Measurements from ENCODE around the gene GRIK3. TPM values are rescaled to one million over a fixed set of nuclear protein-coding genes. Genes with fewer than 3 reads are reported as not detected.

Gene GRIK3
- total RNA-seq, 1 experiment from 2014 or later, result 5.5 TPM

DNA sequence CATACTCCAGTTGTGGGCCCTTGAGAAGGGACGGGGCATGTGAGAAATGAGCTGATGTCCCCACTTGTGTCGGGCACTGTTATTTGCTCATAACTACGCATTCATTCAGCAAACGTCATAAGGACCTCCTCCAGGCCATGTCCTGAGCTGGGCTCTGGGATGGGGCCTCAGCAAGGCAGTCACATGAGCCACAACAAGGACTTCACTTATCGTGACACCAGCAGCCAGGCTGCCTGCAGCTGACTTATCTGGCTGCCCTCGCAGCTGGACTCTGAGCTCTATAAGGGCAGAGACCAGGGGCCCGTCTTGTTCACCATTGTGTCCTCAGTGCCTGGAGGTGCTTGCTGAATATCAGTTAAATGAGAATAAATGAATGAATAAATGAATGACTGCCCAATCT lies 37.5 kb upstream of the GRIK3 start:
- Mint-ChIP-seq H3K4me3 (no peak overlapping the region), H3K4me1 (peaks cover 14% of the 10 kb centered on the region), H3K9me3 (no peaks in the 10 kb centered on the region), H3K27ac (no peak overlapping the region), H3K27me3 (ENCODE audit: low read depth) (peaks cover 6% of the 10 kb centered on the region), H3K36me3 (no peaks in the 10 kb centered on the region)
- TF ChIP-seq, protein P1, sequence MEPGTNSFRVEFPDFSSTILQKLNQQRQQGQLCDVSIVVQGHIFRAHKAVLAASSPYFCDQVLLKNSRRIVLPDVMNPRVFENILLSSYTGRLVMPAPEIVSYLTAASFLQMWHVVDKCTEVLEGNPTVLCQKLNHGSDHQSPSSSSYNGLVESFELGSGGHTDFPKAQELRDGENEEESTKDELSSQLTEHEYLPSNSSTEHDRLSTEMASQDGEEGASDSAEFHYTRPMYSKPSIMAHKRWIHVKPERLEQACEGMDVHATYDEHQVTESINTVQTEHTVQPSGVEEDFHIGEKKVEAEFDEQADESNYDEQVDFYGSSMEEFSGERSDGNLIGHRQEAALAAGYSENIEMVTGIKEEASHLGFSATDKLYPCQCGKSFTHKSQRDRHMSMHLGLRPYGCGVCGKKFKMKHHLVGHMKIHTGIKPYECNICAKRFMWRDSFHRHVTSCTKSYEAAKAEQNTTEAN (CRISPR knock-in tag; IDR thresholded peaks at IDR 0.05), result no peak
- TF ChIP-seq PRDM15 (CRISPR knock-in tag; IDR thresholded peaks at IDR 0.05) (no peak), ZNF317 (CRISPR knock-in tag; IDR thresholded peaks at IDR 0.05; ENCODE audit: borderline replicate concordance, low read depth) (no peak), ATF1 (CRISPR knock-in tag; IDR thresholded peaks at IDR 0.05) (no peak), HMGA2 (CRISPR knock-in tag; IDR thresholded peaks at IDR 0.05) (no peak)
- TF ChIP-seq, protein P2, sequence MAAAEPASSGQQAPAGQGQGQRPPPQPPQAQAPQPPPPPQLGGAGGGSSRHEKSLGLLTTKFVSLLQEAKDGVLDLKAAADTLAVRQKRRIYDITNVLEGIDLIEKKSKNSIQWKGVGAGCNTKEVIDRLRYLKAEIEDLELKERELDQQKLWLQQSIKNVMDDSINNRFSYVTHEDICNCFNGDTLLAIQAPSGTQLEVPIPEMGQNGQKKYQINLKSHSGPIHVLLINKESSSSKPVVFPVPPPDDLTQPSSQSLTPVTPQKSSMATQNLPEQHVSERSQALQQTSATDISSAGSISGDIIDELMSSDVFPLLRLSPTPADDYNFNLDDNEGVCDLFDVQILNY (CRISPR knock-in tag; IDR thresholded peaks at IDR 0.05), result no peak
- TF ChIP-seq, protein P3, sequence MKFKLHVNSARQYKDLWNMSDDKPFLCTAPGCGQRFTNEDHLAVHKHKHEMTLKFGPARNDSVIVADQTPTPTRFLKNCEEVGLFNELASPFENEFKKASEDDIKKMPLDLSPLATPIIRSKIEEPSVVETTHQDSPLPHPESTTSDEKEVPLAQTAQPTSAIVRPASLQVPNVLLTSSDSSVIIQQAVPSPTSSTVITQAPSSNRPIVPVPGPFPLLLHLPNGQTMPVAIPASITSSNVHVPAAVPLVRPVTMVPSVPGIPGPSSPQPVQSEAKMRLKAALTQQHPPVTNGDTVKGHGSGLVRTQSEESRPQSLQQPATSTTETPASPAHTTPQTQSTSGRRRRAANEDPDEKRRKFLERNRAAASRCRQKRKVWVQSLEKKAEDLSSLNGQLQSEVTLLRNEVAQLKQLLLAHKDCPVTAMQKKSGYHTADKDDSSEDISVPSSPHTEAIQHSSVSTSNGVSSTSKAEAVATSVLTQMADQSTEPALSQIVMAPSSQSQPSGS (CRISPR knock-in tag; IDR thresholded peaks at IDR 0.05; ENCODE audit: borderline replicate concordance, low read depth), result no peak
- TF ChIP-seq, protein P4, sequence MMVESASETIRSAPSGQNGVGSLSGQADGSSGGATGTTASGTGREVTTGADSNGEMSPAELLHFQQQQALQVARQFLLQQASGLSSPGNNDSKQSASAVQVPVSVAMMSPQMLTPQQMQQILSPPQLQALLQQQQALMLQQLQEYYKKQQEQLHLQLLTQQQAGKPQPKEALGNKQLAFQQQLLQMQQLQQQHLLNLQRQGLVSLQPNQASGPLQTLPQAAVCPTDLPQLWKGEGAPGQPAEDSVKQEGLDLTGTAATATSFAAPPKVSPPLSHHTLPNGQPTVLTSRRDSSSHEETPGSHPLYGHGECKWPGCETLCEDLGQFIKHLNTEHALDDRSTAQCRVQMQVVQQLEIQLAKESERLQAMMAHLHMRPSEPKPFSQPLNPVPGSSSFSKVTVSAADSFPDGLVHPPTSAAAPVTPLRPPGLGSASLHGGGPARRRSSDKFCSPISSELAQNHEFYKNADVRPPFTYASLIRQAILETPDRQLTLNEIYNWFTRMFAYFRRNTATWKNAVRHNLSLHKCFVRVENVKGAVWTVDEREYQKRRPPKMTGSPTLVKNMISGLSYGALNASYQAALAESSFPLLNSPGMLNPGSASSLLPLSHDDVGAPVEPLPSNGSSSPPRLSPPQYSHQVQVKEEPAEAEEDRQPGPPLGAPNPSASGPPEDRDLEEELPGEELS (CRISPR knock-in tag; IDR thresholded peaks at IDR 0.05), result no peak
- POLR2A ChIA-PET, result no interaction called here
- no peak for ATAC-seq
- DNase-seq (ENCODE audit: low spot score), result no peak
- CTCF ChIA-PET, result interaction anchor here (1.0 to 1.3 kb wide), 2 partner anchors 18 to 54 kb away, joined by 3 to 4 read pairs; no protein-coding TSS in a partner anchor

DNA sequence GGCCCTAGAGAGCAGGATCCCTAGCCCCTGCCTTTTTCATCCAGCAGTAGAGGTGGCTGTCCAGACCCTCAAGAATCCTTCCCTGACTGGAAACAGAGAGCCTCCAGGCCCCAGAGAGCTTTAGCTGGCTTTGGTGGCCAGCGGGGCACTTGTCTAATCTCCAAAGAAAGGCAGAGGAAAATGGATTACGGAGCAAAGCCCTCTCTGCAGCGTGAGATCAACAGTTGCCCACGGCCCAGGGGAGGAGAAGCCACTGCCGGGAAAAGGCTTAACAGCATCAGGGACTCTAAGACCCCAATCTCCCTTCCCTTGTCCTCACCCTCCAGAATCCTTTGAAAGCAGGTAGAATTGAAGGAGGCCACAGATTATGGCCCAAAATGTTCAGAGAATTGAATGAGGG lies 35.8 kb upstream of the GRIK3 start:
- no peak overlapping the region for H3K27ac Mint-ChIP-seq
- H3K9me3 Mint-ChIP-seq, result no peaks in the 10 kb centered on the region
- ChIA-PET POLR2A (no interaction called here), CTCF (interaction anchor here (0.9 kb wide), 1 partner anchor 36 kb away, joined by 3 read pairs; no protein-coding TSS in a partner anchor)
- DNase-seq (ENCODE audit: low spot score) (no peak), ATAC-seq (no peak)
- no peaks in the 10 kb centered on the region for H3K4me1 Mint-ChIP-seq
- H3K27me3 Mint-ChIP-seq (ENCODE audit: low read depth), result peaks cover 4% of the 10 kb centered on the region
- H3K4me3 Mint-ChIP-seq, result no peak overlapping the region
- no peaks in the 10 kb centered on the region for H3K36me3 Mint-ChIP-seq
- TF ChIP-seq ZNF281 (CRISPR knock-in tag; IDR thresholded peaks at IDR 0.05), result no peak
- TF ChIP-seq ZNF263 (CRISPR knock-in tag; IDR thresholded peaks at IDR 0.05; ENCODE audit: low read depth), result no peak
- no peak for TF ChIP-seq NFE2L1 (CRISPR knock-in tag; IDR thresholded peaks at IDR 0.05)
- no peak for TF ChIP-seq JUN (CRISPR knock-in tag; IDR thresholded peaks at IDR 0.05)
- no peak for TF ChIP-seq ZNF219 (CRISPR knock-in tag; IDR thresholded peaks at IDR 0.05; ENCODE audit: borderline replicate concordance)
- TF ChIP-seq, protein P5, sequence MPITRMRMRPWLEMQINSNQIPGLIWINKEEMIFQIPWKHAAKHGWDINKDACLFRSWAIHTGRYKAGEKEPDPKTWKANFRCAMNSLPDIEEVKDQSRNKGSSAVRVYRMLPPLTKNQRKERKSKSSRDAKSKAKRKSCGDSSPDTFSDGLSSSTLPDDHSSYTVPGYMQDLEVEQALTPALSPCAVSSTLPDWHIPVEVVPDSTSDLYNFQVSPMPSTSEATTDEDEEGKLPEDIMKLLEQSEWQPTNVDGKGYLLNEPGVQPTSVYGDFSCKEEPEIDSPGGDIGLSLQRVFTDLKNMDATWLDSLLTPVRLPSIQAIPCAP (CRISPR knock-in tag; IDR thresholded peaks at IDR 0.05), result no peak
- TF ChIP-seq, protein P6, sequence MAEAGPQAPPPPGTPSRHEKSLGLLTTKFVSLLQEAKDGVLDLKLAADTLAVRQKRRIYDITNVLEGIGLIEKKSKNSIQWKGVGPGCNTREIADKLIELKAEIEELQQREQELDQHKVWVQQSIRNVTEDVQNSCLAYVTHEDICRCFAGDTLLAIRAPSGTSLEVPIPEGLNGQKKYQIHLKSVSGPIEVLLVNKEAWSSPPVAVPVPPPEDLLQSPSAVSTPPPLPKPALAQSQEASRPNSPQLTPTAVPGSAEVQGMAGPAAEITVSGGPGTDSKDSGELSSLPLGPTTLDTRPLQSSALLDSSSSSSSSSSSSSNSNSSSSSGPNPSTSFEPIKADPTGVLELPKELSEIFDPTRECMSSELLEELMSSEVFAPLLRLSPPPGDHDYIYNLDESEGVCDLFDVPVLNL (CRISPR knock-in tag; IDR thresholded peaks at IDR 0.05; ENCODE audit: borderline replicate concordance, low read depth), result no peak
- TF ChIP-seq GABPB1 (CRISPR knock-in tag; IDR thresholded peaks at IDR 0.05), result no peak
- no peak for TF ChIP-seq CDX4 (CRISPR knock-in tag; IDR thresholded peaks at IDR 0.05; ENCODE audit: borderline replicate concordance)
- TF ChIP-seq ZNF416 (CRISPR knock-in tag; IDR thresholded peaks at IDR 0.05), result no peak
- TF ChIP-seq SMAD4 (CRISPR knock-in tag; IDR thresholded peaks at IDR 0.05), result no peak
- TF ChIP-seq HMGA2 (CRISPR knock-in tag; IDR thresholded peaks at IDR 0.05), result no peak
- no peak for TF ChIP-seq CREM (CRISPR knock-in tag; IDR thresholded peaks at IDR 0.05)

All from WTC11 (cell line).